ENCODE results near the gene LRRC8D.
"Not testable (repeated sequence)": the region's sequence is repeated elsewhere in the genome, so short reads cannot be mapped to it uniquely, and the experiment has no call there.

The LRRC8D gene

DNA sequence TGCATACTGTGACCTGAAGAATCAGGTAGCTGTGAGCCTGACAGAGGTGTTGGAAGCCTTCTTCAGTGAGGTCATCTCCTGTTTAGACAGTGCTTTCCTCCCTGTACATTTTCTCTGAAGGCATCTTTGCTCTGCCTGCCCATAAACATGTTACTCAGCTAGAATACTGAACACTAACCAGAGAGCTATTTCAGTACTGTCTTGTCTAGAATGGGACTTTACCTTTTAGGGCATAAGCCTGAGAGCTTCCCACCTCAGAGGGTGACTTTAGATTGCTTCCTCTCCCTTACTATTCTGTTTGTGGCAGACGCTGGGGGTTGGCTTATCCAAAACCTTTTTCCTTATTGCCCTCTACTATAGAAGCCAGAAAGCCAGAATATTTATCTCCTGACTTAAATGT is 150.8 kb downstream of the LRRC8D start:
- no peak for DNase-seq

DNA sequence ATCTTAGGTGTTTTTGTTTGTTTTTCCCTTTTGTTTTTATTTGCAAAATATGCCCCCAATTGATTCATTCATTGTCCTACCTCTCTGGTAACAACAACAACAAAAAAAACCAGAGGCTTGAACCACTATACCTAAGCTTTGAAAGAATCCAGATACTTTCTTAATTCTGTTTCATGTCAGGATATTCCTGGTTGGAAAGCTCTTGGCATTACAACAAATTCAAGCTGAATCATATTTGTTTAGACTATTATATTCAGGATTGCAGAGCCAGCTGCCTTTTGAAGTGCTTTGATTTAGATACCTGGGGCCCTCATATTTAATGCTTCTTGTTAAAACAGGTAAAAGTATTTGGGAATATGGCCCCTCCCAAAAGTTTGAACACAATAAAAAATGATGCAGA is 151.2 kb downstream of the LRRC8D start:
- no peak for DNase-seq

DNA sequence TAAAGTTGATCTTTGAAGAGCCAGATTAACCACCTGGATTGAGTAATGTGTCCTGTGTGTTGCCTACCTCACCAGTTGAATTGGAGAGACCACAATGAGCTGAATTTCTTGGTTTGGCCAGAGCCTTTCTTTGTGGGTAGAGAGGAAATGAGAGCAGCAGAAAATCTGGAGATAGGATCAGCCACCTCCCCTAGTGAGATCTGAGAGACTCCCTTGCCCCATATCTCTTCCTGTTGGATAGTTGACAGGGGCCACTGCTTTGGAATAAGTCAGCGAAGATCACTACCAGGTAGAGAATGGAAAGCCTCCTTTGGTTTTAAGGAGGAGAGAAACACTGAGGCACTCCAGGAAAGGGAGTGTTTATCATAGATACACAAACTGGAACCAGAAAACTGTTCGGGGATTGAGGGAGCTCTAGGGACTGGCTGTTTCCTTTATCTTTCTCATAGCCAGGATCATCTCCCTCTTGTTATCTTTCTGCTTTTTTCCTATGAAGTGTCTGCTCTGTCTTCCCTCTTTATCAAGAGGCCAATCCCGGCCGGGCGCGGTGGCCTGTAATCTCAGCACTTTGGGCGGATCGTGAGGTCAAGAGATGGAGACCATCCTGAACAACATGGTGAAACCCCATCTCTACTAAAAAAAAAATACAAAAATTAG is 152.8 kb downstream of the LRRC8D start:
- DNase-seq: no peak

DNA sequence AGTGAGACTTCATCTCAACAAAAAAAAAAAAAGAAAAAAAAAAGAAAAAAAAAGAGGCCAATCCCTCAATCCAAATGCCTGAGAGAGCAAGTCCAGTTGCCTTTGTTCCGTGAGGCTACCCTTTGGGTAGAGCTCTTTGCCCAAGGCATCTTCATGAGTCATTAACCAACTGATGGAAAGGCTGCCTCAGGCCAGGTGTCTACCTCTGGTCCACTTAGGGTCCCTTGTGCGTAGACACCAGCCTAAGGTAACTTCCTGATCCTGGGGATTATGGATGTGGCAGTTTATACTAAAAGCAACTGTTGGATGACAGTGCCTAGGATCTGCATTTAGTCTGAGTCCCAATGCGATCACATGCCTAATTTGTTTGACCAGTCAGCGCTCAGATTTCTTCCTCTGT is 153.4 kb downstream of the LRRC8D start:
- no peak for DNase-seq

DNA sequence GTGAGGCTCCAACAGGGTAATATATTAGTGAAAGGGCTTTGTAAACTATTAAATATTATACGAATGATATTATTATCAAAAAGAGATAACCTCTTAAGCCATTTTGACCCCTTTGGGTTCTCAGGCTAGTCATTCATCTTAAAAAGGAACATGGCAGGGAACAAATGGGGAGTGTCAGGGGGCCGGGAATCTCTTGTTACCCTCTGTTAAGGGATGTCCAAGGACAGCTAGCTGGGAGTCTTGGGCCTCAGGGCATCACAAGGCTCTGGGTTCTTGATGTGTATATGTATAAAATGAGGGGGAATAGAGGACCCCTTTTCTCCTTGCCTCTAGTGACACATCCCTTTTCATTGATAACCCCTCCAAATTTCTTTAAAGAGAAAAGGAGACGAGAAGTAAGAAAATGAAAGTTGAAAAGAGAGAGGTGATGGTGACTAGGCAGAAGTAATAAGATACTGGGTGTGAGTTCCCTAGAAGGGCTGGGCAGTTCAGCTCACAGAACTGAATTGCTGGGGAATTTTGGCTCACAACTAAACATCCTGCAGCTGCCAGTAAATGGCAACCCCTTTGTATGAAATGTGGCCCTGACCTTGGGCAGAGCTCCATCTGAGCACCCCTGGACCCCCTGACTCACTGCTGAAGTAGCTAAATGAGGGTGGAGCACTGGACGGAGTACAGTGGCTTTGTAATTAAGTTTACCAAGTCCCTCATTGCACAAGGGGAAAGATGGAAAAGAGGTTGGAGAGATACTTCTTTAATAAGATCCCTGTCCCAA is 154.1 kb downstream of the LRRC8D start:
- DNase-seq: no peak

DNA sequence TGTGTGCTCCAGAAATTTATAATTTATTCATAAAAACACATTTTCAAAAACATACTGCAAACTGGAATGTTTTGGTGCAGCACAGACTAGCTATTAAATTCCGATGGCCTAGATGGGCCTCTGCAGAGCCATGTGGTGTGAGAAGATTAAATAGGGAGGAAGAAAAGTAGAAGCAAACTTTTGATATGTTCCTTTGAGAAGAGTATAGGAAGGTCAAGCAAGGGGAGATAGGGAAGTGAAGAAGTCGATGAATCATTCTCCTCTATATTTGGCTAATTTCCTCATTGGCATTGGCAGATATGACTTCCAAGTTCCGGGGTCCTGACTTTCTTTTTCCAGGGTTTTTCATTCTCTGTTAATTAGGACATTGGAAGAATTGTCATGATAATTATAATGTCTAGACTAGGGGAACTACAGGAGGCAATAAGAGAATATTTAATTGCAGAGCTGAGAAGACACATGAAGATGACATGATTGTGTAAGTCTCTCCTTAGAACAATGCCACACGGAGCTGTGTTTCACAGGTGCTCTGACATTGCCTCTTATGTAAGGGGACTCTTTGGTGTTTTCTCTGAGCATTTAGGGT is 154.8 kb downstream of the LRRC8D start:
- DNase-seq: no peak

DNA sequence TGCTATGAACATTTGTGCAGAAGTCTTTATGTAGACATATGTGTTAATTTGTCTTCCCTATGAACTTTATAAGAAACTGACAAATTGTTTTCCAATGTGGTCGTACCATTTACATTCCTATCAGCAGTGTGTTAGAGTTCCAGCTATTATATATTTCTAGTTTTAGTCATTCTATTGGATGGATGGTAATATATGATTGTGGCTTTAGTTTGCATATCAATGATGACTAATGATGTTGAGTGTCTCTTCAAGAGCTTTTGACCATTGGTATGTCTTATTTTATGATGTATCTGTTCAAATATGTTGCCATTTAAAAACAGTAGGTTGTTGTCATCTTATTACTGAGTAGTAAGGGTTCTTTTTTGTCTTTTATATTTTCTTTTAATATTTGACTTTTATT is 157.9 kb downstream of the LRRC8D start:
- DNase-seq: no peak

DNA sequence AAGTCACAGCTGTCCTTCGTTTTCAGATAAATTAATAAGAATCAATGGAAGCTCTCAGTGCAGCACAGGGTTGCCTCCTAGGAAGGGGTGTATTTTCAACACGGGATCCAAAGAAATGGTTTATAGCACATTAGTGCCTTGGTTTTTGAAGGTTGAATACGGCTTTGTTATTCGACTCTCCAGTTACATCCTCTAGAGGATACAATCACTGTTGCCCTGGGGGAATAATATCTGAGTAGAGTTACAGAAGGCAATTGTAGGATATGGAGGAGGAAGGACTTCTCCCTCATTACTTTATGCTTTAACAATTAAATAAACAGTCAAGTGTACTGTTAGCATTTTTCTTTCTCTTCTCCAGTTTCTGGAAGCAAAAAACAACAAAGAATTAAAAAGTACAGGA is 159.8 kb downstream of the LRRC8D start:
- DNase-seq: no peak

DNA sequence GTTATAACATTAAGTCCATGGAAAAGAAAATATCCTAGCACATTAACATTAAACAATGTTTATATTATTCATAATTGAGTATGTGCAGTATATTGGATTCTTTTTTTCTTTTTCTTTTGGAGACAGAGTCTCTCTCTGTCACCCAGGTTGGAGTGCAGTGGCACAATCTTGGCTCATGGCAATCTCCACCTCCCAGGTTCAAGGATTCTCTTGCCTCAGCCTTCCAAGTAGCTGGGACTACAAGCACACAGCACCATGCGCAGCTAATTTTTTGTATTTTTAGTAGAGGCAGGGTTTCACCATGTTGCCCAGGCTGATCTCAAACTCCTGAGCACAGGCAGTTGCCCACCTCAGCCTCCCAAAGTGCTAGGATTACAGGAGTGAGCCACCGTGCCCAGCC is 162.0 kb downstream of the LRRC8D start:
- DNase-seq: not testable (repeated sequence)

DNA sequence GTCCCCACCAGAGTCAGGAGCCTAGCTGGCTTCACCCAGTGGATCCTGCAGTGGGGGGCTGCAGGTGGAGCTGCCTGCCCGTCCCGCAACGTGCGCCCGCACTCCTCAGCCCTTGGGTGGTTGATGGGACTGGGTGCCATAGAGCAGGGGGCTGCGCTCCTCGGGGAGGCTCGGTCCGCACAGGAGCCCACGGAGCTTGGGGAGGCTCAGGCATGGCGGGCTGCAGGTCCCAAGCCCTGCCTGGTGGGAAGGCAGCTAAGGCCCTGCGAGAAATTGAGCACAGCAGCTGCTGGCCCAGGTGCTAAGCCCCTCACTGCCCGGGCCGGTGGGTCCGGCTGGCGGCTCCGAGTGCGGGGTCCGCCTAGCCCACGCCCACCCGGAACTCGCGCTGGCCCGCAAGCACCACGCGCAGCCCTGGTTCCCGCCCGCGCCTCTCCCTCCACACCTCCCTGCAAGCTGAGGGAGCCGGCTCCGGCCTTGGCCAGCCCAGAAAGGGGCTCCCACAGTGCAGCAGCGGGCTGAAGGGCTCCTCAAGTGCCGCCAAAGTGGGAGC is 163.8 kb downstream of the LRRC8D start:
- DNase-seq: not testable (repeated sequence)

DNA sequence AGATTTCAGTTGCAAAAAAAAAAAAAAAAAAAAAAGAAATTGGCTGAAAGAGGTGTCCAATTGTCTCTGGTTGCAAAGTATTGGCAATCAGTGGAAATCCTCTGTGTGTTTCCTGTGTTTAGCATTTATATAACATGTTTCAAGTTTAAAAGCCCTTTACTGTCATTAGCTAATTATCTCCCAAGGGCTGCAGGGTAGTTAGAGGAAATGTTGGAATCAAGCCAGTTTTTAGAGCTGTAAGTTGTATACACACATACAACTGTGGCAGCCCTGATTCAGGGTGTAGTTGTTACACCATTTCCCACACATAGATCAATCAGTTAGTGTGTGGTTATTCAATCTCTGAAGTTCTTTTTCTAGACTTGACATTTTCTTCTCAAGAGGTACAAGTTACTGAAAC is 165.2 kb downstream of the LRRC8D start:
- DNase-seq: no peak
